HuH-7.5 (cell line): ENCODE data around the gene RAD23B.
"Not testable (repeated sequence)": the region's sequence is repeated elsewhere in the genome, so short reads cannot be mapped to it uniquely, and the experiment has no call there.

Experiments
- DNase-seq: peaks from one replicate; pipeline ENCODE4 v3.0.0; 2011; ENCODE audit warnings: low spot score

The RAD23B gene

GRCh38 chr9:107282759-107283622 lies at the start of gene RAD23B:
TSS of gene RAD23B (plus strand) at chr9:107283279. CDS start at chr9:107283630, 351 bp downstream.
- peak; percentile 84 for DNase-seq

GRCh38 chr9:107235765-107236442 lies 47.2 kb upstream of the RAD23B start:
- no peak for DNase-seq

GRCh38 chr9:107237873-107238272 lies 45.2 kb upstream of the RAD23B start:
- DNase-seq: no peak

GRCh38 chr9:107239474-107239873 lies 43.6 kb upstream of the RAD23B start:
- DNase-seq: no peak

- no peak for DNase-seq
These were observed 42.8 kb upstream of the RAD23B start for GRCh38 chr9:107240260-107240659.

GRCh38 chr9:107242073-107243030 lies 40.7 kb upstream of the RAD23B start:
- no peak for DNase-seq

- no peak for DNase-seq
These were observed 39.3 kb upstream of the RAD23B start for GRCh38 chr9:107243742-107244141.

GRCh38 chr9:107246259-107247254 lies 36.5 kb upstream of the RAD23B start:
- DNase-seq: no peak

GRCh38 chr9:107248714-107249113 lies 34.4 kb upstream of the RAD23B start:
- no peak for DNase-seq

GRCh38 chr9:107249131-107249533 lies 33.9 kb upstream of the RAD23B start:
- peak; percentile 53 for DNase-seq

- no peak for DNase-seq
These were observed 33.3 kb upstream of the RAD23B start for GRCh38 chr9:107249665-107250285.

- no peak for DNase-seq
These were observed 31.2 kb upstream of the RAD23B start for GRCh38 chr9:107251756-107252322.

GRCh38 chr9:107258919-107259318 lies 24.2 kb upstream of the RAD23B start:
- DNase-seq: no peak

GRCh38 chr9:107259751-107260313 lies 23.2 kb upstream of the RAD23B start:
- DNase-seq: not testable (repeated sequence)

- no peak for DNase-seq
These were observed 22.5 kb upstream of the RAD23B start for GRCh38 chr9:107260437-107261081.

- DNase-seq: no peak
These were observed 22.0 kb upstream of the RAD23B start for GRCh38 chr9:107261106-107261505.

- no peak for DNase-seq
These were observed 19.8 kb upstream of the RAD23B start for GRCh38 chr9:107263289-107263688.

GRCh38 chr9:107266624-107267368 lies 16.3 kb upstream of the RAD23B start:
- no peak for DNase-seq
